ENCODE results near the gene HES1. TPM values are rescaled to one million over a fixed set of nuclear protein-coding genes. Genes with fewer than 3 reads are reported as not detected.

HES1 gene
- total RNA-seq, 1 donor from 2014 or later: 55.6 TPM

DNA sequence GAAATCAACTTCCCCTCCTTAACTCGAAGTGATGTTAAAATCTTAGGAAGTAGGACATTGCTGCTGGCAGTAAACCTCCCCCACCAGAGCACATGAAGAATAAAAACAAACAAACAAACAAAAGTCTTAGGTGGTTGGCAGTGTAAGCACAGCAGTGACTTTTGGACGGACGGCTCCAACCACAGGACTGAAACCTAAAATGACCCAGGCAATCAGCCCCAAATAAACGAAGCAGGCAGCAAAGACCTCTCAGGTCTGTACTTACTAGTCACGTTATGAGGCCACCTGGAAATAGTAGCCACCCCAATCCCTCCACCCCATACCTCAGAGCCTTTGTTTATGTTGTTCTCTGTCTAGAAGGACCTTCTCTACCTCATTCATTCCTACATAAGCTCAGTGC lies 33.5 kb upstream of the HES1 start:
- H3K4me3 ChIP-seq (ENCODE audit: low read depth, low read length): no peak overlapping the region
- no peak for DNase-seq (ENCODE audit: low read depth)
- TF ChIP-seq, protein P1, sequence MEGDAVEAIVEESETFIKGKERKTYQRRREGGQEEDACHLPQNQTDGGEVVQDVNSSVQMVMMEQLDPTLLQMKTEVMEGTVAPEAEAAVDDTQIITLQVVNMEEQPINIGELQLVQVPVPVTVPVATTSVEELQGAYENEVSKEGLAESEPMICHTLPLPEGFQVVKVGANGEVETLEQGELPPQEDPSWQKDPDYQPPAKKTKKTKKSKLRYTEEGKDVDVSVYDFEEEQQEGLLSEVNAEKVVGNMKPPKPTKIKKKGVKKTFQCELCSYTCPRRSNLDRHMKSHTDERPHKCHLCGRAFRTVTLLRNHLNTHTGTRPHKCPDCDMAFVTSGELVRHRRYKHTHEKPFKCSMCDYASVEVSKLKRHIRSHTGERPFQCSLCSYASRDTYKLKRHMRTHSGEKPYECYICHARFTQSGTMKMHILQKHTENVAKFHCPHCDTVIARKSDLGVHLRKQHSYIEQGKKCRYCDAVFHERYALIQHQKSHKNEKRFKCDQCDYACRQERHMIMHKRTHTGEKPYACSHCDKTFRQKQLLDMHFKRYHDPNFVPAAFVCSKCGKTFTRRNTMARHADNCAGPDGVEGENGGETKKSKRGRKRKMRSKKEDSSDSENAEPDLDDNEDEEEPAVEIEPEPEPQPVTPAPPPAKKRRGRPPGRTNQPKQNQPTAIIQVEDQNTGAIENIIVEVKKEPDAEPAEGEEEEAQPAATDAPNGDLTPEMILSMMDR (conservative IDR thresholded peaks at IDR 0.05; ENCODE audit: low read depth, low read length): no peak

DNA sequence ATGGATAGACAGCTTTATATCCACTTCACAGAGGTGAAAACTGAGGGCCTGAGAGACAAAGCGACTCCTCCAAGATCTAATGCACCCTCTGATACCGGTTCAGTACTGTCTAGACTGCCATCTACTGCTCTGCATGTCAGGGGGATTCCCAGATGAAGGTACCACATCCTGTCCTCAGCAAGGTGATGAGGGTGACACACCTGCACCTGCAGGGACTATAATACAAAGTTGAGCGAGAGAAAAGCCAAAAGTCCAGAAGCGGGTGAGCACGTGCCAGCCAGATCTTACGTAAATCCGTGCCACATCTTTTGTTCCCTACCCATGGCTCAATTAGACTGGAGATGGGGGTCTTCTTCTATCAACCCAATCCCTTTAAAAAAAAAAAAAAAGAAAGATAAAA lies 32.4 kb upstream of the HES1 start:
- TF ChIP-seq, protein P1 (conservative IDR thresholded peaks at IDR 0.05; ENCODE audit: low read depth, low read length): no peak
- DNase-seq (ENCODE audit: low read depth): no peak
- H3K4me3 ChIP-seq (ENCODE audit: low read depth, low read length): no peak overlapping the region

DNA sequence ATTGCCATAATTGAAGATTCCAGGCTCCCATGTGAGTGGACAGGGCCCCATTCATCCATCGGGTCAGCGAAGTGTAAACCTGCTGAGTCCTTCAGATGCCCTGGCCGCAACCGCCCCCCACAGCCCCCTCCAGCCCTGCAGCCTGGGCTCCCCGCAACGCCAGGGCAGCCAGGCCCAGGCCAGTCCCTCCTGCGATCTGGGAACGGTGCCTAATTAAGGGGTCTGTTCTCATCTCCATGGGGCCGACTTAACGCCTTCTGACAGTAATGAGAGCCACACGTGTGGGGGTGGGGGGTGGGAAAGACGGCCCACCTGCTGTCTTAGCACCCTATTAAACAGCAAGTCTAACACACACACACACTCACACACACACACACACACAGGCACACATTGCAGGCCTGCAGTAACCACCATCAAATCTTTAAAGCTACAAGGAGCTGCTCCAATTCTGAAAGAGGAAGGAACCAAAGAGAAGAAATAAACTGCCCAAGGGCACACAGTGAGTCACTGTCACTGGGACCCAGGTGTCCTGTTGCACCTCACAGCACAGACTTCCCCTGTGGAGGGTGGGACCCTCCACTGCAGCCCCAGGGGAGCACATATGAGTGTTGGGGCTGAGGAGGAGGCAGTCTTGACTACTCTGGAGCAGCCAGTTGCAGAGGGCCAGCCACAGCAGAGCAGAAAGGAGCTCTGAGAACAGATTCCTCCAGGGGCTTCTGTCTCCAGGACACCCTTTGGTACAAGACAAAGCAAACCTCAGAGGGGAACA lies 31.8 kb upstream of the HES1 start:
- no peak overlapping the region for H3K4me3 ChIP-seq (ENCODE audit: low read depth, low read length)
- no peak for DNase-seq (ENCODE audit: low read depth)
- TF ChIP-seq, protein P1 (conservative IDR thresholded peaks at IDR 0.05; ENCODE audit: low read depth, low read length): no peak

DNA sequence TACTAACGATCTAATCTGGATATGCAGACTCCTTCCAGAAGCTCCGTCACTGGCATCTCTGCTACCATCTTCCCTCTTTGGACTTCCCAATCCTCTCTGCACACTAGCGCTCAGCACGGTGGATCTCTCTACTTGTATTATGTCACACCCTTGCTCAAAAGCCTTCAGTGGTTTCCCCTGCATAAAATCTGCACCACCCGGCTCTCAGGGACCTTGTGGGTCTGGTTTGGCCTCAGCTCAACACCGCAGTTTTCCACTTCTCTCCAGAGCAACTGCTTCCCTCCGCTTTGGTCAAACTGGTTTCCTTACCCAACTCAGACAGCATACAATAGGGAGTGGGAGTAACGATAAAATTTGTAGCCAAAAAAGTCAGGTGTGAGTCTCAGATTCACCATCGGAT lies 30.7 kb upstream of the HES1 start:
- no peak for DNase-seq (ENCODE audit: low read depth)
- no peak overlapping the region for H3K4me3 ChIP-seq (ENCODE audit: low read depth, low read length)
- TF ChIP-seq, protein P1 (conservative IDR thresholded peaks at IDR 0.05; ENCODE audit: low read depth, low read length): no peak

DNA sequence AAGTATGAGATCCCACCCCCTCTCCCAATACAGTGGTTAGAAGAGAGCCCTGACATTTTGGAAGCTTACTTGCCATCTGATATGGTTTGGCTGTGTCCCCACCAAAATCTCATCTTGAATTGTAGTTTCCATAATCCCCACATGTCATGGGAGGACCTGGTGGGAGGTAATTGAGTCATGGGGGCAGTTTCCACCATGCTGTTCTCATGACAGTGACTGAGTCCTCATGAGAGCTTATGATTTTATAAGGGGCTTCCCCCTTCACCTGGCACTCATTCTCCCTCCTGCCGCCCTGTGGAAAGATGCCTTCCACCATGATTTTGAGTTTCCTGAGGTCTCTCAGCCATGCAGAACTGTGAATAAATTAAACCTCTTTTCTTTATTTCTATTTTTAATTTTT lies 28.8 kb upstream of the HES1 start:
- no peak for DNase-seq (ENCODE audit: low read depth)
- TF ChIP-seq, protein P1 (conservative IDR thresholded peaks at IDR 0.05; ENCODE audit: low read depth, low read length): no peak
- H3K4me3 ChIP-seq (ENCODE audit: low read depth, low read length): no peak overlapping the region

DNA sequence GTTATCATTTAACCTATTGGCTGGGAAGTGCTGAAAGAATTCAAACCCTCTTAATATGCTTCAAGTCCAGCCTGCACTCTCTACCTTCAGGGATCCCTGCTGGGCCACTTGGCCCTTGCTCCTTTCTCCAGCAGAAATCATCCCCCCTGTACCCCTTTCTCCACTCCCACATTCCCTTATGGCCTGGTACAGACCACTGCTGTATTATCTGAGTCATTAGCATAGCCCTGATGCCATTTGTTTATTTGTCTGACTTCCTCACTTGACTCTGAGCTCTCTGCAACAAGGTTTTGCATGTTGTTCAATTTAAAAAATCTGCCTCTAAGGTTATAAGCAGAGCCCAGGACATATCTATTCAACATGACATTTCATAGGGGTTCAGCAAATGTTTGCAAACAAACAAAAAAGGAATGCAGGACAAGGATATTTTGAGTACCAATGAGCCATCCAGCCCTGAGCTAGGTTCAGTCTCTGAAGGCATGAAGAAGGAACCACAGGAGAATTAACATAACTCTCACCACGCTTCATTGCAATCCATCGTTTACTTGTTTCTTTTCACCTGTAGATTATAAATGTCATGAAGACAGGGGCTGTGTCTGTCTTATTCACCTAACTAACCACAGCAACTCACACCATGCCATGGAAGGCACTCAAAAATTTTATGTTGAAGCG lies 26.6 kb upstream of the HES1 start:
- H3K4me3 ChIP-seq (ENCODE audit: low read depth, low read length): no peak overlapping the region
- TF ChIP-seq, protein P1 (conservative IDR thresholded peaks at IDR 0.05; ENCODE audit: low read depth, low read length): no peak
- DNase-seq (ENCODE audit: low read depth): no peak
